Loucy (cell line): Measurements from ENCODE around the gene SDR9C7.

Experiments
- H2AFZ ChIP-seq: fragments of 200-600 bp; sonication (generic); 2 replicates; pipeline ENCODE4 v1.6.0; 2016; ENCODE audit warnings: antibody characterized with exemption, mild to moderate bottlenecking, low read length, moderate library complexity
- H3F3A ChIP-seq: fragments of 200-600 bp; 2 replicates; pipeline ENCODE4 v1.6.0; 2016; ENCODE audit warnings: antibody characterized with exemption, low read depth, mild to moderate bottlenecking
- H3K27me3 ChIP-seq: fragments of 200-600 bp; sonication (generic); 2 replicates; pipeline ENCODE4 v1.6.1; 2014; ENCODE audit warnings: low read length, mild to moderate bottlenecking; ENCODE audit not compliant: insufficient read depth, poor library complexity, severe bottlenecking
- H3K36me3 ChIP-seq: fragments of 200-600 bp; sonication (generic); 2 replicates; pipeline ENCODE4 v1.6.1; 2016; ENCODE audit warnings: low read length; ENCODE audit not compliant: insufficient read depth
- H3K4me1 ChIP-seq: fragments of 200-600 bp; sonication (generic); 2 replicates; pipeline ENCODE4 v1.5.1; 2014; ENCODE audit warnings: low read length, mild to moderate bottlenecking; ENCODE audit not compliant: insufficient read depth, poor library complexity, severe bottlenecking
- H3K4me2 ChIP-seq: fragments of 200-600 bp; sonication (generic); 2 replicates; pipeline ENCODE4 v1.6.0; 2014; ENCODE audit warnings: antibody characterized with exemption, low read length, low read depth, mild to moderate bottlenecking; ENCODE audit not compliant: poor library complexity, severe bottlenecking
- H3K4me3 ChIP-seq: fragments of 200-600 bp; sonication (generic); 2 replicates; pipeline ENCODE4 v1.5.1; 2014; ENCODE audit warnings: low read length, mild to moderate bottlenecking, mixed read lengths; ENCODE audit not compliant: poor library complexity, severe bottlenecking
- H3K79me2 ChIP-seq: fragments of 200-600 bp; sonication (generic); 2 replicates; pipeline ENCODE4 v1.6.1; 2014; ENCODE audit warnings: low read length; ENCODE audit not compliant: insufficient read depth
- H3K9ac ChIP-seq: fragments of 200-600 bp; sonication (generic); 2 replicates; pipeline ENCODE4 v1.6.0; 2014; ENCODE audit warnings: mild to moderate bottlenecking, low read depth, low read length, moderate library complexity; ENCODE audit not compliant: poor library complexity, severe bottlenecking
- H3K9me2 ChIP-seq: fragments of 200-600 bp; sonication (generic); replicated peaks from 2 replicates; pipeline ENCODE4 v1.6.1; 2016; ENCODE audit warnings: low read depth, low read length, mixed read lengths
- H3K9me3 ChIP-seq: fragments of 200-600 bp; sonication (generic); 2 replicates; pipeline ENCODE4 v1.6.1; 2014; ENCODE audit warnings: mild to moderate bottlenecking, antibody characterized with exemption, low read length, low read depth; ENCODE audit not compliant: insufficient read depth
- H4K20me1 ChIP-seq: fragments of 200-600 bp; sonication (generic); 2 replicates; pipeline ENCODE4 v1.6.0; 2014; ENCODE audit warnings: antibody characterized with exemption, low read length, mild to moderate bottlenecking; ENCODE audit not compliant: insufficient read depth, poor library complexity, severe bottlenecking
- EZH2phosphoT487 ChIP-seq: fragments of 200-600 bp; IDR thresholded peaks from 2 replicates; pipeline ENCODE4 v1.6.1; 2018; ENCODE audit warnings: antibody characterized with exemption, mild to moderate bottlenecking, moderate library complexity, borderline replicate concordance
- TF ChIP-seq, protein P1 (sequence below): fragments of 200-600 bp; sonication (generic); conservative IDR thresholded peaks from 2 replicates; pipeline ENCODE4 v1.5.1; 2014; ENCODE audit warnings: mild to moderate bottlenecking, antibody characterized with exemption, low read length

Gene SDR9C7

DNA sequence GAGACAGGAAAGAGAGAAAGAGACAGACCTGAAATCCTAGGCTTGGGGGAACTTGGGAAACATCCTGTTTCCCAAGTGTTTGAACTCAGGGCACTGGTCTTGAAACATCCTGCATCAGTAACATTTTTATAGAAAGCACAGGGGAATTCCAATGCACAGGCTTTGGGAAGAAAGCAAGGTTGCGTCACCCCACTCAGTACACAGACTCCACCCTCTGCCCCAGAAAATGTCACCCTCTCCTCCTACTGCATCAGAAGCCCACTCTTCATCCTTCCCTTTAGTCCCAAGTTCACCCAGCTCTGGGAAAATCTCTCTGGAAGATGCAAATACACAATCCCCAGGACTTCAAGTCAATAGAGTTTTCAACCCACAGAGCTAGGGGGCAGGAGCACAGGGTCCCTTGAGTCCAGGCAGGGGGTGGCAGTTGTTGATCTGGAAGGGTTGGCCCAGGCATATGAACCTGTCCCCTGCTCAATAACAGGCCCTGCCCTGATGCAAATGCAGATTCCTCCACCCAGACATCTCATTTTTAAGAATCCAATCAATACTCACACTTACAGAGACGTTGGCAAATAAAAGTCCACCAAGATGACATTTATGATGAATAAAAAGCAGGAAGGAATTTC, 21.5 kb upstream of the SDR9C7 start:
- Histone ChIP-seq H3K9me3 (0 out of 2 replicates have a peak, but pooled peaks cover 3% of the 10 kb centered on the region), H3F3A (no peaks in the 10 kb centered on the region), H3K9ac (no peak overlapping the region), H3K36me3 (no peaks in the 10 kb centered on the region), H3K79me2 (no peaks in the 10 kb centered on the region), H2AFZ (no peak overlapping the region), H3K9me2 (no peaks in the 10 kb centered on the region), H4K20me1 (no peaks in the 10 kb centered on the region), H3K4me1 (no peaks in the 10 kb centered on the region), H3K27me3 (no peaks in the 10 kb centered on the region), H3K4me3 (no peak overlapping the region), H3K4me2 (no peak overlapping the region)
- no peak for TF ChIP-seq EZH2phosphoT487

DNA sequence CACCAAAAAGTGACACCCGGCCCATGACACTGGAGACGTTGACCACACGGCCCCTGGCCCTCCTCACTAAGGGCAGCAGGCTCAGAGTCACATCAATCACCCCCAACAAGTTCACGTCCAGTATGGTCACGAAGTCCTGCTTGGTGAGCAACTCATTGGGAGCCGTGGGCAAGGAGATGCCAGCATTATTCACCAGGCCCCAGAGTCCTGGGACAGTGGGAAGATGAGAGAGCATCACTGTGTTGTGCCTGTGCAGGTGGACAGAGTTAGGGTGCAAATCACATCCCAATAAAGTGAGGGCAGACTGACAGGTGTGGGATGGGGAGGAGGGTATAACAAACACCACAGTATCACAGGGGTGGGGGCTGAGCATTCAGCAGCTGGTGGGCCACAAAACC, 20.7 kb upstream of the SDR9C7 start:
- Histone ChIP-seq H2AFZ (no peak overlapping the region), H4K20me1 (no peaks in the 10 kb centered on the region), H3K79me2 (no peaks in the 10 kb centered on the region), H3K9me3 (0 out of 2 replicates have a peak, but pooled peaks cover 3% of the 10 kb centered on the region), H3K27me3 (no peaks in the 10 kb centered on the region), H3K4me2 (no peak overlapping the region), H3K36me3 (no peaks in the 10 kb centered on the region), H3K9ac (no peak overlapping the region), H3K4me3 (no peak overlapping the region), H3F3A (no peaks in the 10 kb centered on the region), H3K4me1 (no peaks in the 10 kb centered on the region), H3K9me2 (no peaks in the 10 kb centered on the region)
- no peak for TF ChIP-seq EZH2phosphoT487

DNA sequence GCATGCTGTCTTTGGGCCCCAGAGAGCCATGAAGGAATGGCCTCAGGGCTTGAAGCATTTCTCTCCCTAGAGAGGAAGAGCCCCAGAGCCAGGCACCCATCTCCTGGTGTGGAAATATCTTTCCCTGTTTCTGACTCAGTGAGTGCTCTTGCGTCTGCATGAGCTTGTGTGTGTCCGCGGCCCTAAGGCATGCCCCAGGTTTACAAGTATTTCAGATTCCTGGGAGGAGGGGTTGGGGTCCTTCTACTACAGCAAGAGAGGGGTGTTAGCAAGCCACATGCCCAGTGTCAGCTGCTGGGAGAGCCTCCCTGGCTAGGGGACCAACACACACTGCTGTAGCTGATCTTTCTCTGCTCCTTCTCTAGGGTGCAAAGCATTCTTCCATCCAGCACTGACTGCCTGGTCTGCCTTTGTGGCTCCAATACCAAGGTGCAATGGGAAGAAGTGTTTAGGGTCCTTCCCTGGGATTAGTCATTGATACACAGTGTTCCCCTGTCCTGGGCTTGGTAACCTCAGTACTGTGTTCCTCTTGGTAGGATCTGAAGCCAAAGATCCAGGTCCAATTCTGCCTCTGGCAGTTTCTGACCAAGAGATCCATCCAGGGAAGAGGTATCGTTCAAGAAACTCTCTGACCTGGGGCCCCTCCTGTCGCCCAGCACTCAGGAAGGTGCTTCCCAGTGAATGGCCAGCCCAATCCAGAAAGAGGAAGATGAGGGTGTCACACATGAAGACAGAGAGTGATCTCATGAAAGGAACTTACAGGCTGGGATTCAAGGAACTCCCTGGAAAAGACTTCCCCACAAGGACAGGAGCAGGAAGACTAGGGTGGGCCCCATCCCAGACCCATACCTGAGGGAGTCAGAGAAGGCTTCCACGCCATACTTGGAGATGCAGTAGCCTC, 20.1 kb upstream of the SDR9C7 start:
- no peaks in the 10 kb centered on the region for H3K4me1 ChIP-seq
- no peak overlapping the region for H3K4me2 ChIP-seq
- no peak for TF ChIP-seq EZH2phosphoT487
- TF ChIP-seq, protein P1, sequence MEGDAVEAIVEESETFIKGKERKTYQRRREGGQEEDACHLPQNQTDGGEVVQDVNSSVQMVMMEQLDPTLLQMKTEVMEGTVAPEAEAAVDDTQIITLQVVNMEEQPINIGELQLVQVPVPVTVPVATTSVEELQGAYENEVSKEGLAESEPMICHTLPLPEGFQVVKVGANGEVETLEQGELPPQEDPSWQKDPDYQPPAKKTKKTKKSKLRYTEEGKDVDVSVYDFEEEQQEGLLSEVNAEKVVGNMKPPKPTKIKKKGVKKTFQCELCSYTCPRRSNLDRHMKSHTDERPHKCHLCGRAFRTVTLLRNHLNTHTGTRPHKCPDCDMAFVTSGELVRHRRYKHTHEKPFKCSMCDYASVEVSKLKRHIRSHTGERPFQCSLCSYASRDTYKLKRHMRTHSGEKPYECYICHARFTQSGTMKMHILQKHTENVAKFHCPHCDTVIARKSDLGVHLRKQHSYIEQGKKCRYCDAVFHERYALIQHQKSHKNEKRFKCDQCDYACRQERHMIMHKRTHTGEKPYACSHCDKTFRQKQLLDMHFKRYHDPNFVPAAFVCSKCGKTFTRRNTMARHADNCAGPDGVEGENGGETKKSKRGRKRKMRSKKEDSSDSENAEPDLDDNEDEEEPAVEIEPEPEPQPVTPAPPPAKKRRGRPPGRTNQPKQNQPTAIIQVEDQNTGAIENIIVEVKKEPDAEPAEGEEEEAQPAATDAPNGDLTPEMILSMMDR: no peak
- H3K9me2 ChIP-seq: no peaks in the 10 kb centered on the region
- H3F3A ChIP-seq: no peaks in the 10 kb centered on the region
- H3K27me3 ChIP-seq: no peaks in the 10 kb centered on the region
- no peak overlapping the region for H3K4me3 ChIP-seq
- no peaks in the 10 kb centered on the region for H3K36me3 ChIP-seq
- H3K79me2 ChIP-seq: no peaks in the 10 kb centered on the region
- no peak overlapping the region for H3K9ac ChIP-seq
- H3K9me3 ChIP-seq: 0 out of 2 replicates have a peak, but pooled peaks cover 3% of the 10 kb centered on the region
- H4K20me1 ChIP-seq: no peaks in the 10 kb centered on the region
- no peak overlapping the region for H2AFZ ChIP-seq

DNA sequence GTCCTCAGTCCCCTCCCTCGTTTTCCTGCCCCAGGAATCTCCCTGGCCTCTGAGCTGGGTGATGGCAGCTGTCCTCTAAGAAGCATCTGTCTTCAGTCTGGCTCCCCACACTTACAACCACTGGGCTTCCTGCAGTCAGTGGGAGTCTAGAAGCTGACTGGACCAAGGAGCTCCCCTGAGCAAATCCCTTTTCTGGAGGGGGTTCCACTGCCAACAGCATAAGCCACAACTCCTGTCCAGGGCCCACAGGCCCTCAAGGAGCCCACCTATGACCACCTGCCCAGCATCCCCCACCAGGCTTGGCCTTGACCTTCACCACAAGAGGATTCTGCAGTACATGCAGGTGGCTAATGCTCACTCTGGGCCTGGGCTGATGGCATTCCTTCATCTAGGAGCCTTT, 19.1 kb upstream of the SDR9C7 start:
- Histone ChIP-seq H4K20me1 (no peaks in the 10 kb centered on the region), H3K4me2 (no peak overlapping the region), H3K9me3 (no peaks in the 10 kb centered on the region), H3K79me2 (no peaks in the 10 kb centered on the region), H3K36me3 (no peaks in the 10 kb centered on the region), H2AFZ (no peak overlapping the region), H3K9ac (no peak overlapping the region), H3F3A (no peaks in the 10 kb centered on the region), H3K9me2 (no peaks in the 10 kb centered on the region), H3K4me1 (no peaks in the 10 kb centered on the region), H3K27me3 (no peaks in the 10 kb centered on the region), H3K4me3 (no peak overlapping the region)
- no peak for TF ChIP-seq EZH2phosphoT487
- TF ChIP-seq, protein P1: no peak
